ENCODE results near the gene SLC6A8.
"Not testable (repeated sequence)": the region's sequence is repeated elsewhere in the genome, so short reads cannot be mapped to it uniquely, and the experiment has no call there.

SLC6A8 gene

DNA sequence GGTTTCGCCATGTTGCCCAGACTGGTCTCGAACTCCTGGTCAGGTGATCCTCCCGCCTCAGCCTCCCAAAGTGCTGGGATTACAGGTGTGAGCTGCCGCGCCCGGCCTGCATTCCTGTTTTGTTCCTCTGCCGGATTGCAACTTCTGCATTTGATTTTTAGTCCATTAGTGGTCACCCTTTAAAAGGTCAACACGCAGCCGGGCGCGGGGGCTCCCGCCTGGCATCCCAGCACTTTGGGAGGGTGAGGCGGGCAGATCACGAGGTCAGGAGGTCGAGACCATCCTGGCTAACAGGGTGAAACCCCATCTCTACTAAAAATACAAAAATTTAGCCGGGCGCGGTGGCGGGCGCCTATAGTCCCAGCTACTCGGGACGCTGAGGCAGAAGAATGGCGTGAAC is 42.4 kb downstream of the SLC6A8 start:
- not testable (repeated sequence) for DNase-seq (ENCODE audit: low read depth in 2 of 2)

DNA sequence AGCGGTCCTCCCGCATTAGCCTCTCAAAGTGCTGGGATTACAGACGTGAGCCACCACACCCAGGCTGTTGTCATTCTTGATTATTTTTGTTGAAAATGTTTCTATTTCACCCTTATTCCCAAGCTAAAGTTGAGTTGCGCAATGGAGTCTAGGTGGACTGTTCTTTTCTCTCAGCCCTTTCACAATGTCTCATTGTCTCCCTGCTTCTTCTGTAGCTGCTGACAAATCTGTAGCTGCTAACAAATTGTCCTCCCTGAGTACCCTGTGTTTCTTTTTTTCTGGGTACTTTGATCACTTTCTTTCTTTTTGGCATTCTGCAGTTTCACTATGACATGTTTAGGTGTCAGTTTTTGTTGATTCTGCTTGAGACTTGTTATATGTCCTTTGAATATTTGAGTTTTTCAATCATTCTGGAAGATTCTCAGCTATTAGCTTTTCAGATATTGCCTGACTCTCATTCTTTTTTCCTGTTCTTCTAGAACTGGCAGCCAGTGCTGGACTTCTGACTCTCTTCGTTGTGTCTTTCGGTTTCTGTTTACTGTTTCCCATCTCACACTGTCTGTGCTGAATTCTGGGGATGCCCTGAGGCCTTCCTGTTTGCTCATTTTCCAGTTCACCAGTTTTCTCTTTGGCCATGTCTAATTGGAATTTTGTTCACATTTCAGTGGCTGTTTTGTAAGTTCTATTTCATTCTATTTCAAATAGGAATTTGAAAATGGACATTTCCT is 43.6 kb downstream of the SLC6A8 start:
- DNase-seq (ENCODE audit: low read depth in 2 of 2): no peak

DNA sequence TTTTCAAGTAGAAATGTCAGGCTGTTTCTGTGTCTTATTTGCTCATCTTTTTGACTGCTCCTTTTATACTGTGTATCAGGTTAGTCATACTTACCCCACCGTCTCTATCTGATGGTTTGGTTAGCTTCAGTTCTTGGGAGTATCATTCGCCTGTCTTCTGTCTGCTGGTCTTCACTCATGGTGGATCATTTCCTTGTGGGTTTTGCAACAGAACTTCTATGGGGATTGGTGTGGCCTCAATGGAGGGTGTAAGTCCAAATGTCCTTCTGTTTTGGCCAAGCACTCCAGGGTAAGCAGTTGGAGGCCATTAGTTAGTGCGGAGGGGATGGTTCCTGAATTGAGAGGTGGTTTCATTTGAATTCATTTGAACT is 44.1 kb downstream of the SLC6A8 start:
- DNase-seq (ENCODE audit: low read depth in 2 of 2): no peak

DNA sequence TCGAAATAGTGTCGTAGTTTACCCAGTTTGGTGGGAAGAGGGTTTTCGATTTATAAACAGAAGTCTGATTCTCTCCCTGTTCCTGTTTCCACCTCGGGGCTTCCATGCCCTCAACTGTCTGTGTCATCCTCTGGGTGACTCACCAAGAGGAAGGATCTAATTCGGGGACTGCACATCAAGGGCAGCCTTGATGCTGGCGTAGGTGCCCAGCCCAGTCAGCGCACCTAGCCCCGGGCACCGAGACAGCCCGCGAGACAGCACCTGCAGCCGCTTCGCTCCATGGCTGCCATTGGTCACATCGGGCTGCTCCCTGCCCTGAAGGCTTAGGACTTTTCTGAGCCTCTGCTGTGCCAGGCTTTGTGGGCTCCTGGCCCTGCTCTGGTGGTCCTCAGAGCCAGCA is 44.7 kb downstream of the SLC6A8 start:
- no peak for DNase-seq (ENCODE audit: low read depth in 2 of 2)

DNA sequence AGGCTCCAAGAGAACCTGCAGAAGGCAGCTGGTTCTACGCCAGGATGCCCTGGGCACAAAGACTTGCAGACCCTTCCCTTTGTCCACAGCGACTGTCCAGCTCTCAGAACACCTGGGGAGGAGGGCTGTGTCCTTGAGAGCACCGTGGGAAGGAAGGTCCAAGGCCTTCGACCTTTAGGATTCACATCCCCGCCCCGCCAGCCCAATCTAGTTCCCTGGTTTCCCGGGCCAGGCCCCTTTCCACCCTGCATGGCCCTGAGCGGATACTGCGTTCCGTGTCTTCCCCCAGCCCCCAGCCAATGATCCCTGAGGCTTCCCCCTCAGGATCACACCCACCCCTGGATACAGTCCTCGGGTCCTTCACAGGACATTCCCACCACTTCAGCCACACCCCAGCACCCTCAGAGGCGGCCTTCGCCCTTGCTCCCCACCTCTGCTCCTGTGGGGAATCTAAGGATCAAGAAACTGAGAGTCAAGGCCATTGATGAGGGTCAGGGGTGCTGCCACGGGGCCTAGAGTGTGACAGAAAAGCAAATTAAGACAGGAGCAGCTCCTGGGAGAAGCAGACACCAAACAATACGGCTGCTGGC is 46.0 kb downstream of the SLC6A8 start:
- no peak for DNase-seq (ENCODE audit: low read depth in 2 of 2)

DNA sequence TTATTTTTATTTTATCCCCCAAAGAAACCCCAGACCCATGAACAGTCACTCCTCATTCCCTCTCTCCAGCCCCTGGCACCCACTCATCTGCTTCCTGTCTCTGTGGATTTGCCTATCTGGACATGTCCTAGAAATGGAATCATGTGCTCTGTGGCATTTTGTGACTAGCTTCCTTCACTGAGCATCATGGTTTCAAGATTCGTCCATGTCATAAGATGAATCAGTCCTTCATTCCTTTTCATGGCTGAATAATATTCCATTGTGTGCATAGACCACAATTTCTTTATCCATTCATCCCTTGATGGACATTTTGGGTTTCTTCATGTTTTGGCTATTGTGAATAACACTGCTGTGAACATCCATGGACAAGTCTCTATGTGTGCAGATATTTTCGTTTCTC is 47.1 kb downstream of the SLC6A8 start:
- no peak for DNase-seq (ENCODE audit: low read depth in 2 of 2)

DNA sequence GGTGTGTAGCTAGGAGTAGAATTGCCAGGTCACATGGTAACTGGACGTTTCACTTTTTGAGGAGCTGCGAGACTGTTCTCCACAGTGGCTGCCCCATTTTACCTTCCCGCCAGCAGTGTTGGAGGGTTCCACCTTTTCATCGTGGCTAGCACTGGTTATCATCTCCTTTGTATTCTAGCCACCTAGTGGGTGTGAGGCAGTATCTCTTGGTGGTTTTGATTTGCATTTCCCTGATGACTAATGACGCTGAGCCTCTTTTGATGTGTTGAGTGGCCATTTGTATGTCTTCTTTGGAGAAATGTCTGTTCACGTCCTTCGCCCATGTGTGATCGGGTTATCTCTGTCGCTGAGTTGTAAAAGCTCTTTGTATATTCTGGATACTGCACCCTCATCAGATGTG is 47.5 kb downstream of the SLC6A8 start:
- no peak for DNase-seq (ENCODE audit: low read depth in 2 of 2)

DNA sequence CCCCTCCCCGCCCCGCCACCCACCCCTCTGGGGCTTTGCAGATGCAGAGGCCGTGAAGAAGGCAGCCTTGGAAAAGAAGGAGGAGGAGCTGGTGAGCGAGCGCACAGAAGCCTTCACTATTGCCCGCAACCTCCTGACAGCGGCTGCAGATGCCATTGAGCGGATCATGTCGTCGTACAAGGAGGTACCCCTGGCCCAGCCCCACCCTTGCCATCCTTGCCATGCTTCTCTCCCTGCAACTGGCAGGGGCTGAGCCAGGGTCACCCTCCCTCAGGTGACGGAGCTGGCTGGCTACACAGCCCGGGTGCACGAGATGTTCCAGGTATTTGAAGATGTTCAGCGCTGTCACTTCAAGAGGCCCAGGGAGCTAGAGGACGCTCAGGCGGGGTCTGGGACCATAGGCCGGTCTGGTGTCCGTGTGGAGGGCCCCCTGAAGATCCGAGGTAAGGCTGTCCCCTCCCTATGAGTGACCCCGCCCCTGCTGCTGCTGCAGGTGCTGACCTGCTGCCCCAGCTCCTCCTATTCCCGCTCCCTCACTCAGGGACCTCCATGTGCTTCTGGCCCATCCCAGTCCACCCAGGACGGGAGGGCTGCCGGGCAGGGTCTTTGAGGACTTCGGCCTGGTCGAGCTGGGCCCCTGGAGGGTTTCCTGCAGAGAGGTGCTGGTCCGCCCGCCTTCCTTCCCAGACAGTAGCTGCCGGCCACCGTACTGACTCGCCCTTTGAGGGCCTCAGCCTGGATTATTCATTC is 48.5 kb downstream of the SLC6A8 start:
- no peak for DNase-seq (ENCODE audit: low read depth in 2 of 2)

DNA sequence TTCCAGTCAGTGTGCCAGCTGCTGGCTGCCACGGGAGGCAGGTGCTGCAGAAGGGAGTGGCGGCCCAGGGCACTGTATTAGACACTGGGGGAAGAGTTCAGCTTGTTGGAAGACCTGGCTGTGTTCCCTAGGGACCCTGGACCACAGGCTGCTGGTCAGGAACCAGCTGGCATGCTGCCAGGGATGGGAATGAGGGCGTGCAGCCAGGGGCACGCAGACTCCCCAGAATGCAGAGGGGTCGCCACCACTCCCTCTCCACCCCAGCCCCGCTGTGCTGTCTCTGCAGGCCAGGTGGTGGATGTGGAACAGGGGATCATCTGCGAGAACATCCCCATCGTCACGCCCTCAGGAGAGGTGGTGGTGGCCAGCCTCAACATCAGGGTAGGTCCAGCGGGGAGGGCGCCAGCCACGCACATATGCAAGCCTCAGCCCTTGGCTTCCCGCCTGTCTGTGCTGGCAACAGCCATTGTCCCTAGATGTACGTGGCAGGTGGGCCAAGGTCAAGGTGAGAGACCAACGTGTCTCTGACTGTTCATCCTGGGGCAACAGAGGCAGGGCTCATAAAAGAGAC is 49.2 kb downstream of the SLC6A8 start:
- DNase-seq (ENCODE audit: low read depth in 2 of 2): no peak

DNA sequence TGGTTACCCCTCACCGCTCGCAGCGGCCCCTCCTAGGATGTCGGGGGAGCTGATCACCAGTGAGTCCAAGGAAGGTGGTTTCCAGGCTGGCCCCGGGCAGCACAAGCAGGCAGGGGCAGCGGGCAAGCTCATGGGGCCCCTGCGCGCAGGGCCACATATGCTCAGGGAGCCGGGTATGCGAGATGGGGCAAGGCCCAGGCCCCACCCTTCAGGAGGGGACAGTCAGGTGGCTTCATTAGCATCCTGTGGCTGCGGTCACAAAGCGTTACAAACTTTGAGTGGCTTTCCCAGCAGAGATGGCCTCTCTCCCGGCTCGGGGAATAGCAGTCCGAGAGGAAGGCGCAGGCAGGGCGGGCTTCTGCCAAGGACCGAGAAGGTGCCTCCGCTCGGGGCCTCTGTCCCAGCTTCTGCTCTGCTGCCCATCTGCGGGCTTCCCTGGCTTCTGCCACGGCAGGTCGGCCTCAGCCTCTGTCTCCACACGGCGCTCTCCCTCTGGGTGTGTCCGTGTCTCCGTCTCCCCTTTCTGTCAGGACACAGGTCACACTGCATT is 50.4 kb downstream of the SLC6A8 start:
- DNase-seq (ENCODE audit: low read depth in 2 of 2): no peak

DNA sequence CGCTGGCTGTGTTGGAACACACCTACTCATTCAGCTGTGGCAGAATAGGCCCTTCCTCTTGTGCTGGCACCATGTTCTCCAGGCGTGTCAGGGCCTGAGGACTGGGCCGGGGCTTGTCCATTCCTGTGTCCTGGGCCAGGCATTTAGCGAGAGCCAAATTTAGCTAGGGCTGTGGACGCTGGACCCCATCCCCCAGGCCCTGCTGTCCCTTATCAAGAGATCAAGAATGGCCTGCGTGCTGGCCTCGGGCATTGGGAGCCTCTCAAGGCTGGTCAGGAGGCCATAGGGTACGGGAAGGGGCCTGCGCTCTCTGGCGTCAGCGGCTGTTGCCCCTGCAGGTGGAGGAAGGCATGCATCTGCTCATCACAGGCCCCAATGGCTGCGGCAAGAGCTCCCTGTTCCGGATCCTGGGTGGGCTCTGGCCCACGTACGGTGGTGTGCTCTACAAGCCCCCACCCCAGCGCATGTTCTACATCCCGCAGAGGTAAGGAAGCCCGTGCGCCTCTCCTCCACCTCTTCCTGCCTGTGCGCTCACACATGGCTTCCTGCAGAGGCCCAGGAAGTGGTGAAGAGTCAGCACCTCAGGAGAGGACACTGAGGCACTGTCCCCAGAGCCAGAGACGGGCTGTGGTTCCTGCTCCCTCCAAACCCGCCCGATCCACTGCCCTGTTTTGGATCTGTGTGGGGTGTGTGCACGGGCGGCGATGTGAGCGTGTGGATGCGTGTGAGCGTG is 52.2 kb downstream of the SLC6A8 start:
- no peak for DNase-seq (ENCODE audit: low read depth in 2 of 2)

DNA sequence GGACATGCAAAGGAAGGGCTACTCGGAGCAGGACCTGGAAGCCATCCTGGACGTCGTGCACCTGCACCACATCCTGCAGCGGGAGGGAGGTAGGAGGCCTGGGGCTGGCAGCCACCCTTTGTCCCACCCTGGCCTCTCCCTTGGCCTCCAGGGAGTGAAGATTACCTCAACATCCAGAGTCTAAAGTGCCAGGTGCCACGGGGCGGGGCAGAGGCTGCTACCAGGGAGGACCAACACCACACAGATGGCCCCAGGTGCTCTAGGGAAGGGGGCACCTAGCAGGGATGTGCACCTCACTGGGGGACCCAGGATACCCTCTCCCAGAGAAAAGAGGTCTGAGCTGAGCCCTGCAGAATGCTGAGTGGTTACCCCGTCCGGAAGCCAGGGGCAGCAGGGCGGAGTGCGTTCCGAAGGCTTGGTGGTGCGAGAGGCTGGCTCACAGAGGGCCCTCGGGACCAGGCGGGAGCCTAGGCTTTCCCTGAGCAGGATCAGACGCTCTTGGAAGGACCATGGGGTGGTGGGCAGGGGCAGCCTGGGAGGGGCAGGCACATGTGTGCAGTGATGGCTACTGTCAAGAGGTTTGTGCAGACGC is 53.0 kb downstream of the SLC6A8 start:
- DNase-seq (ENCODE audit: low read depth in 2 of 2): no peak

DNA sequence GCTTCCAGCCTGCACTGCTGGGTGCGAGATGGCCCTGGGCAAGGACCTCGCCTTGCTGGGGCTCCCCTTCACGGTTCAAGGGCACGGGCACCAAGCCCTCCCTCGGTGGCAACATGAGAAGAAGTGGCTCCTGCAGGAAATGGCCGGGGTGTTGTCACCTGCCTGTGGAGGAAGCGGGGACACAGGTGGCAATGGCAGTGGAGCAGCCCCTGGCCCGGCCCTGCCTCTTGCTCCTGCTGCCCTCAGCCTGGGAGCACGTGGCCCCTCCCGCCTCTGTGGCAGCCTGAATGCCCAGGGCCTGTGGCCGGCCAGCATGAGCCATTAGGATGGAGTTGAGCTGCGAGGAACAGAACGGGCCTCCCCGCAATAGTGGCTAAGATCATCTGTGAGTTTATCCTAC is 53.7 kb downstream of the SLC6A8 start:
- DNase-seq (ENCODE audit: low read depth in 2 of 2): no peak

DNA sequence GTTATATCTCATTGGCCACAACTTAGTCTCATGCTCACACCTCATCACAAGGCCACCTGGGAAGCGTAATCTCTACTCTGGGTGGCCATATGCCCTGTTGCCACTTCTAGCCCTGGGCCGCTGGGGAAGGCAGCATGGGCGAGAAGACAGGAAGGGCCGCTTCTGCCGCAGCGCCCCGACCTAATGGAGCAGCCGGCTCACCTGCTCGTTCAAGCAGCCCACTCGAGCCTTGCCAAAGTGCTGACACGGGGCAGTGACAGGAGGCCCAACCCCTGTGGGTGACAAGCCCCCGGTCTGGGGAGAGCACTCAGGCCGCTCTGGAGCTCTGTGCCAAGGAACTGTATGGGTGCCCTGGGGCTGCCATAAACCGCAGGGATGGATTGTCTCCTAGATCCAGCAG is 54.4 kb downstream of the SLC6A8 start:
- not testable (repeated sequence) for DNase-seq (ENCODE audit: low read depth in 2 of 2)

DNA sequence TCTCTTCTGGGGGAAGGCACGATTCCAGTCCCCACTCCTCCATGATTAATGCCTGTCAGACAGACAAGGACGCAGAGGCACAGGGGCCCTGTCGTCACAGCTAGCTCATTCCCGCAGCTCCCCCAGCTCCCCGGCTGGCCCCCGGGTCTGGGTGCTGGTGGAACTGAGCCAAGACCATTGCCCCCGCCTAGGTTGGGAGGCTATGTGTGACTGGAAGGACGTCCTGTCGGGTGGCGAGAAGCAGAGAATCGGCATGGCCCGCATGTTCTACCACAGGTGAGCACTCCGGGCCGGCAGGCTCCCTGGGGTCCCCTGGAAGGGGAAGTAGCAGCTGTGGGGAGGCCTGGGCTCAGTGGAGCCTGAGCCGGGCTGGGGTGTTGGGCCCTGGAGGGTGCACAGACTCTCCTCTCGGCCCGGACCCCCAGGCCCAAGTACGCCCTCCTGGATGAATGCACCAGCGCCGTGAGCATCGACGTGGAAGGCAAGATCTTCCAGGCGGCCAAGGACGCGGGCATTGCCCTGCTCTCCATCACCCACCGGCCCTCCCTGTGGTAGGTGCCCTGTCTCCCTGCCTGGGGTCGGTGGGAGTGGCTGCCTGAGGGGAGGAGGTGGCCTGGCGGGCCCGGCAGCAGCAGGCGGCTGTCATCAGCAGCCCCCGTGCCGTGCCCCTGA is 55.2 kb downstream of the SLC6A8 start:
- not testable (repeated sequence) for DNase-seq (ENCODE audit: low read depth in 2 of 2)

DNA sequence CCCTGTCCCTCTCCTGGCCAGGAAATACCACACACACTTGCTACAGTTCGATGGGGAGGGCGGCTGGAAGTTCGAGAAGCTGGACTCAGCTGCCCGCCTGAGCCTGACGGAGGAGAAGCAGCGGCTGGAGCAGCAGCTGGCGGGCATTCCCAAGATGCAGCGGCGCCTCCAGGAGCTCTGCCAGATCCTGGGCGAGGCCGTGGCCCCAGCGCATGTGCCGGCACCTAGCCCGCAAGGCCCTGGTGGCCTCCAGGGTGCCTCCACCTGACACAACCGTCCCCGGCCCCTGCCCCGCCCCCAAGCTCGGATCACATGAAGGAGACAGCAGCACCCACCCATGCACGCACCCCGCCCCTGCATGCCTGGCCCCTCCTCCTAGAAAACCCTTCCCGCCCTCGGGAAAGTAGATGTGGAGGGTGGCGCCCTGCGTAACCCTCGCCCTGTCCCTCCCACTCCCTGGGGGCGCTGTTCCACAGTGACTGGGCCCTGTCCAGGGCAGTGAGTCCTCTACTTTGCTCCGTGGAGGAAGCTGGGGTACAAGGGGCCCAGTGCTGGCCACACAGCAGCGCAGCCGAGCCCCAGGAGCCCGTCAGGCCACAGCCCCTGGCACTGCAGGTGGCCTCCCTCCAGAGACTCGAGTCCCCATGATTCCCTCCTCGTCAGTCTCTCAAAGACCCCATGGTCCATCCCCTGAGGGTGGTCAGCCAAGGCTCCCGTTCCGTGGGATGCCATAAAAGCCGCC is 55.9 kb downstream of the SLC6A8 start:
- not testable (repeated sequence) for DNase-seq (ENCODE audit: low read depth in 2 of 2)

DNA sequence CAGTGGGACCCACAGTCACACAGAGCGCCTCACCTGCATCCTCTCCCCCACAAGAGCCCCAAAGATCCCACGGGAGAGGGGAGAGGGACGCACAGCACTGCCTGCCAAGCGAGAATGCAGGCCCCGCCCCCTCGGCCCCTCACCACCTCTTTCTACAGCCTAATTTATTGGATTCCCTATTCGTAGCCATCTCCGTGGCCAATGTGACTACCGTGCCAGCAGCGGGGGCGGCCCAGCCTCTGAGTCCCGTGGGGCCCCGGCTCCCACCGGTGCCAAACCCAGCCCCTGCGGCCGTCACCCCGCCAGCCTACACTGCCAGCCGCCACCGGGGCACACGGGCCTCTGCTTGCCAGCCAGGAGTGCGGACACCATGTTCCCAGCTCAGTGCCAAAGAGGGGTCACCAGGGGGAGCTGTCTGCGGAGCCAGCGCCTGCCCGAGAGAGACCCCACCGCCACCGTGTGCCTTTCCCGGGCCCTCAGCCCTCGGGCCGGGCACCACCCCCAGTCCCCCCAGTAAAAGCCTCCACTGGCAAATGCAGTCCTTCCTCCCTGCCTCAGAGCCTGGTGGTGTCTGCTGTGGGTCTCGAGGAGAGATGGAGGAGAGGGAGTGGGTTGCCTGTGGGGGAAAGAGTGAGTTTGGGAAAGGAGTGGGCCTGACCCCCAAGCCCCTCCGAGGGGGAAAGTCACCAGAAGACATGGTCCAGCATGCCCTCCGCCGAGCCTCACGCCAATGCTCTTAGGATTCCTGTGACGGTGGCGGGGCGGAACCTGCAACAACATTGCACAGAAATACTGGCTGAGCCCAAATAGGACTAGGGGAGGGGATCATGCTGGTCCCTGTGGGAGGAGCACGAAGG is 56.7 kb downstream of the SLC6A8 start:
- no peak for DNase-seq (ENCODE audit: low read depth in 2 of 2)

DNA sequence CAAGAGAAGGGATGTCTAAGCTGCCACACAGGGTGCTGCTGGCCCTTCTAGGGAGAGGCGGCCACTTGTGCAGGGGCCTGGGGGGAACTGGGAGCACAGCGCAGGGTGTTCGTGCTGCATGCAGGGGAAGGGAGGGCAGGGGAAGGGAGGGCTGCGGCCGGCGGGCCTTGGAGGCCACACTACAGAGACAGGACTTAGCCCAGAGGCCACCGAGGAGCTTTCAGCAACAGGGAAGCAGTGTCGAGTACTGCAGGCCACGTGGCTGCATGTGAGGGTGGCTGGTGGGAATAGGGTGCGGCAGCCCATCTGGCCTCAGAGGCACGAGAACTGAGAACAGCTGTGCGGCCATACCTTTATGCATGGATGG is 57.3 kb downstream of the SLC6A8 start:
- DNase-seq (ENCODE audit: low read depth in 2 of 2): not testable (repeated sequence)

Measured in stimulated activated CD8-positive, alpha-beta memory T cell treated with anti-CD3 and anti-CD28 coated beads, Interleukin-7, amount 100 ng/mL, for 4 hours (primary cell).